ENCODE results near the gene NTM.

Gene NTM

DNA sequence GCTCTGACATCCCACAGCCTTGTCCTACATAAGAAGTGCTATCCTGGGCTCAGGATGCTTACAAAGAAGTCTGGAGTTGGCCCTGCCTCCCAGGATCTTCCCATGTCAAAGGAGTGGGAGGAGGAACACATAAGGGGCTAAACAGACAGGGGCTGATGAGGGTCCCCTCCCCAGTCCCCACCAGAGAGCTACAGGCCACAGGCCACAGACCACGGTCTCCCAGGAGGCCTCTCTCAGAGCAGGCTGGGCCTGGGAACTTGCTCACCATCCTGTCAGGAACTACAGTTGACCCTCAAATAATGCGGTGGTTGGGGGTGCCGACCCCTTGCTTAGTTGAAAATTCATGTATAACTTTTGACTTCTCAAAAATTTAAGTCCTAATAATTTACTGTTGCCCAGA, 315.5 kb downstream of the NTM start:
- H3K9ac ChIP-seq (ENCODE audit: low read length), result no peak overlapping the region
- H3K36me3 ChIP-seq (ENCODE audit: insufficient read depth, low read length), result no peaks in the 10 kb centered on the region
- H3K4me1 ChIP-seq (ENCODE audit: insufficient read depth, low read length), result peaks cover 8% of the 10 kb centered on the region
- H3K4me3 ChIP-seq (ENCODE audit: low read depth in 1 of 2, low read length in 2 of 2), result no peak overlapping the region
- H3K9me3 ChIP-seq (ENCODE audit: low read length), result no peaks in the 10 kb centered on the region
- no peak overlapping the region for H3K27ac ChIP-seq (ENCODE audit: low read depth, low read length)
- H3K27me3 ChIP-seq (ENCODE audit: control insufficient read depth in 1 of 2, insufficient read depth in 2 of 2, low read length in 2 of 2), result peaks cover 0 to 5% of the 10 kb centered on the region in 2 donors

DNA sequence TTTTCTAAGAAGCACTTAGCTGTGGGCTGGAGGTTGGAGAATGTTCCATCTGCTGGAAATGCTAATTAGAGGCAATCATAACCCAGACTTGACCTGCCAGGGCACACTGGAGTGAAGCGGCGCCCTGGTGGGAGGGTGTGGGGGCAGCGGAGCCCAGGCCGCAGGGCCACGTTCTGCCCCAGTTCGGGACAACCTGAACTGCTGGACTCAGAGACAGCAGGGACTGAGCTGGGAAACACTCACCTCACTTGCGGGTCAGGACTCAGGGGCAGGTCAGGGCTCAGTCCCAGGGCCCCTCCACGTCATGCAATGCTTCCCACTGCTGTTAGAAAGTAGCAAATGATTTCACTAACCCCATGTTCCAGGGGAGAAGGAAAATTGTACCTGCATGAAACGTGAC, 316.4 kb downstream of the NTM start:
- Histone ChIP-seq H3K9ac (ENCODE audit: low read length) (no peak overlapping the region), H3K4me1 (ENCODE audit: insufficient read depth, low read length) (peaks cover 8% of the 10 kb centered on the region), H3K27ac (ENCODE audit: low read depth, low read length) (no peak overlapping the region), H3K36me3 (ENCODE audit: insufficient read depth, low read length) (no peaks in the 10 kb centered on the region), H3K9me3 (ENCODE audit: low read length) (no peaks in the 10 kb centered on the region), H3K4me3 (ENCODE audit: low read depth in 1 of 2, low read length in 2 of 2) (no peak overlapping the region), H3K27me3 (ENCODE audit: control insufficient read depth in 1 of 2, insufficient read depth in 2 of 2, low read length in 2 of 2) (peaks cover 0 to 10% of the 10 kb centered on the region in 2 donors)

DNA sequence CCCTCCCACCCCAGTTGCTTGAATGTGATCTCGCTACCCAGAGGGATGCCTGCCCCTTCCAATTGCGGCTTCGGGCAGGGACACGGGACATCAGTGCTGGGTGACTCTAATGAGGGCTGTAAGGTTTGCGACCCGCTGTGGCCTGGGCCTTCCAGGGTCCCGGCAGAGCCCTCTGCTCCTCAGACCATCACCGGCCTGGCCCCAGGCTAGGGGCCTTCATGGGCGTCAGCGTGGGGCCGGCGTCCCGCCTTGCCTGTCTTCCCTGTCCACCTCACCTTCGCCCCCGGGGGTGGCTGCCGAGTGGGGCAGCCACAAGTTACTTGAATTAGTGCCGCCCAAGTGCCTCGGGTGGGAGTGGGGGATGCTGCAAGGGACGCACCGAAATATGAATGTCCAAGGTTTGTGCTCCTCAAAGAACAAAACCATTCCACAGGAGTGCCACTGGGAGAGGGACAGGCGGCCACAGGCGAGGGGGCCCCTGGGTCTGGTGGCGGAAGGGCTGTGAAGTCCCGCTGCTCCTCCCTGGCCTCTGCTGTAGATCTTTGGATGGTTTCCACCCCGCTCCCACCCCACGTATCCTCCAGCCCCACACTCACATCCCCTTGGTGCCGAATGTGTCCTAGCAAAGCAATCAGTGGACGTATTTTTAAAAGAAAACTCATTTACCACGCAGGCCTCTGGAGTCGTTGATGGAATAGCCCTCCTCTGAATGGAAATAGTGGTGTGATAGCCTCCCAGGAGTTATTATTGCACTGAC, 317.1 kb downstream of the NTM start:
- Histone ChIP-seq H3K27ac (ENCODE audit: low read depth, low read length) (no peak overlapping the region), H3K36me3 (ENCODE audit: insufficient read depth, low read length) (no peaks in the 10 kb centered on the region), H3K9me3 (ENCODE audit: low read length) (no peaks in the 10 kb centered on the region), H3K9ac (ENCODE audit: low read length) (no peak overlapping the region), H3K27me3 (ENCODE audit: control insufficient read depth in 1 of 2, insufficient read depth in 2 of 2, low read length in 2 of 2) (peaks cover 0 to 15% of the 10 kb centered on the region in 2 donors), H3K4me3 (ENCODE audit: low read depth in 1 of 2, low read length in 2 of 2) (no peak overlapping the region), H3K4me1 (ENCODE audit: insufficient read depth, low read length) (peaks cover 8% of the 10 kb centered on the region)

DNA sequence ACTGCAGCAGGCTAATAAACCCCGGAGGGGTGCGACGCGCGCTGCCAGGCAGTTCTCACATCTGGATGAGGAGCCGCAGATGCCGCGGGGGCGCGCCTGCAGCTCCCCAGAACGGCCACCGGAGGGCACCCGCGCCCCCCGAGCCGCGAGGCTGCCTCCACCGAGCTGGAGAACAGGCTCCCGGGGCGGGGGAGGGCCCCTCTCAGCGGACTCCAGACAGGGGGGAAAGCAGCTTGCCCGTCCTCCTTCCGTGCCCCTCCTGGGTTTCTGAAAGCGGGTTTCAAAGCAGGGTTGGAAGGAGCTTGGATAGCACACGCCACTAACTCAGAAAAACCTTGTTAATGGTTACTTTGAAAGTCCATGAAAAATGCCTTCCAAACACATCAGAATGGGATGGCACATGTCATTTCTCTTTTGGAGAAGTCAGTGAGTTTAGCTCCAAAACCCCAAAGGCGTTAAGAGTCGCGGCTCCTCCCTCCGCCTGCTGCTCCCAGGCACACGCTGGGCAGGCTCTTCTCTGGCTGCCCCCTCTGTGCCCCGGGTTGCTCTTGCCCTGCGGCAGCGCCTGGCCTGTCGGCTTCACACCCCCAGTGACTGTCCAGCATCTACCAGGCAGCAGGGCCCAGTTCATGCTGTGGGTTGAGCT, 317.8 kb downstream of the NTM start:
- Histone ChIP-seq H3K36me3 (ENCODE audit: insufficient read depth, low read length) (no peaks in the 10 kb centered on the region), H3K27me3 (ENCODE audit: control insufficient read depth in 1 of 2, insufficient read depth in 2 of 2, low read length in 2 of 2) (peaks cover 0 to 15% of the 10 kb centered on the region in 2 donors), H3K9me3 (ENCODE audit: low read length) (no peaks in the 10 kb centered on the region), H3K4me3 (ENCODE audit: low read depth in 1 of 2, low read length in 2 of 2) (peak overlapping the region in 1 of 2 donors; percentile 41), H3K27ac (ENCODE audit: low read depth, low read length) (no peak overlapping the region), H3K9ac (ENCODE audit: low read length) (peak overlapping the region; percentile 21), H3K4me1 (ENCODE audit: insufficient read depth, low read length) (peaks cover 8% of the 10 kb centered on the region)

DNA sequence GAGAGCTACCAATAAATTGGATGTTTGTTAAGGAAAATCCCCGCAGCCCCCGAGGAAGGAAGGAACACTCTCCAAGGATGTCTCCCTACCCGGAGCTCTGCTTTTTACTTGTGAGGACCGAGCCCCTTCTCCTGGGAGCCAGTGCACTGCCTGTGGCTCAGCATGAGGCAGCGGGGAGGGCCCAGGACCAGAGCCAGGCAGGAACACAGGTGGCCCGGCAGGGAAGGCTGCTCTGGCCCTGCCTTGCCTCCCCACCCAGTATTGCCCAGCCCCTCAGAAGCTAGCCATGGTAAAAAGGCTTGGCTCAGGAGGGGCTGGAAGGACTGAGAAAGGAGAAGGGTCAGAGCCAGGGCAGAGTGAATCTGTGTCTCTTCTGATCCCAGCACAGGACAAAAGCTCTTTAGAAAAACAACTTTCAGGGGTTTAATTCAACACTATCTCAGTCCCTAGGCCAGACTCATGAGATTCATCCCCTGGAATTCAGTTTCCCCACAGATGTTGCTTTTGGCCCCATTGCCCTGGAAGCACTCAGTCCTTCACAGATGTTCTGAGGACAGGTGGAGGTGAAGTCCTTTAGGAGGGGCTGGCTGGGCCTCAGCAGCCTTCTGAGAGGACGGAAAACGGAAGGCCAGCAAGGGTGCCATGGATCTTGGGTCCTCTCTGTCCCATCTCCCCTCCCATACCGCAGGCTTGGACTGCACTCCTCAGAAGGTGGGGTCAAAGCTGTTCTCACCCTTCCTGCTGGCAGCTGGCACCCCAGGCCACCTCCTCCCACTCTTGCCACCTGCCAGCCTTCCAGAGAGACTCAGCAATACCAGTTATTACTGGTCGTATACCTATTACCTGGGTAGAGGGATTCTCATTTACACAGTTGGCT, 318.9 kb downstream of the NTM start:
- no peaks in the 10 kb centered on the region for H3K36me3 ChIP-seq (ENCODE audit: insufficient read depth, low read length)
- no peak overlapping the region for H3K4me3 ChIP-seq (ENCODE audit: low read depth in 1 of 2, low read length in 2 of 2)
- H3K9ac ChIP-seq (ENCODE audit: low read length), result no peak overlapping the region
- no peaks in the 10 kb centered on the region for H3K9me3 ChIP-seq (ENCODE audit: low read length)
- H3K27me3 ChIP-seq (ENCODE audit: control insufficient read depth in 1 of 2, insufficient read depth in 2 of 2, low read length in 2 of 2), result peaks cover 0 to 15% of the 10 kb centered on the region in 2 donors
- H3K4me1 ChIP-seq (ENCODE audit: insufficient read depth, low read length), result peaks cover 8% of the 10 kb centered on the region
- no peak overlapping the region for H3K27ac ChIP-seq (ENCODE audit: low read depth, low read length)

DNA sequence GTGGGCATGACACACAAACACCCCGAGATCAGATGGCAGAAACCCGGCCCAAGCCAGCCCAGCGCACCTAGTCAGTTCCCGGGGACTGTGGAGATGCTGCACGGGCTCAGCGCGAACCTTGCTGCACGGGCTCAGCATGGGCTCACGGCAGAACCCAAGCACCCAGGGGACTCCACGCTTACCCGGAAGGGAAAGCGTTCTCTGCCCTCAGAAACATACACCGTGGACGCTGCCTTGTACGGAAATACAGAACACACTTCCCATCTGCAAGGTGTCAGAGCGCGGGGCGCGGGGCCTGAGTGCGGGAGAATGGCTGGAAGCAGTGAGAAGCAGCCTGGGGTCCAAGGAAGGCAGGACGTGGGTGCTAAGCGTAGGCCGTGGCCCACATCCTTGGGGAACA, 319.9 kb downstream of the NTM start:
- Histone ChIP-seq H3K4me1 (ENCODE audit: insufficient read depth, low read length) (peaks cover 8% of the 10 kb centered on the region), H3K9ac (ENCODE audit: low read length) (no peak overlapping the region), H3K9me3 (ENCODE audit: low read length) (no peaks in the 10 kb centered on the region), H3K27ac (ENCODE audit: low read depth, low read length) (no peak overlapping the region), H3K27me3 (ENCODE audit: control insufficient read depth in 1 of 2, insufficient read depth in 2 of 2, low read length in 2 of 2) (peaks cover 0 to 12% of the 10 kb centered on the region in 2 donors), H3K4me3 (ENCODE audit: low read depth in 1 of 2, low read length in 2 of 2) (no peak overlapping the region), H3K36me3 (ENCODE audit: insufficient read depth, low read length) (no peaks in the 10 kb centered on the region)

DNA sequence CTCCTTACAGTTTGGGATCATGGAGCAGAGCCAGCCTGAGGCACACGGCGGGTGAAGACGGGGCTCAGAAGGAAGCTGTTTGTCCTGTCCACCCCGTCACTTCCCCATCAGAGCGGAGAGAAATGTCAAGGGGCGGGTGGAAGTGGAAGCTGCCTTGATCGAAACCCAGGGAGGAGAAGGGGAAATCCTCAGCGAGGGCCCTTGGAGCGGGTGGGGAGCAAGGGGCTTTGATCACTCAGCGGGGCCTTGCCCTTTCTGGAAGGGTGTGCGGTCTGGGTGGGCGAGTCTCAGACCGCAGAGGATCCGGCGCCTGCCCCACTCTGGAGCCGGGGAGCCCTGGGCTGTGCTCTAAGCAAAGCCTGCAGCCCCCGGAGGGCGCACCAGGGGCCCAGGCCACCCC, 320.4 kb downstream of the NTM start:
- H3K9me3 ChIP-seq (ENCODE audit: low read length), result no peaks in the 10 kb centered on the region
- no peak overlapping the region for H3K27ac ChIP-seq (ENCODE audit: low read depth, low read length)
- H3K36me3 ChIP-seq (ENCODE audit: insufficient read depth, low read length), result no peaks in the 10 kb centered on the region
- no peak overlapping the region for H3K4me3 ChIP-seq (ENCODE audit: low read depth in 1 of 2, low read length in 2 of 2)
- H3K27me3 ChIP-seq (ENCODE audit: control insufficient read depth in 1 of 2, insufficient read depth in 2 of 2, low read length in 2 of 2), result peaks cover 0 to 16% of the 10 kb centered on the region in 2 donors
- no peak overlapping the region for H3K9ac ChIP-seq (ENCODE audit: low read length)
- H3K4me1 ChIP-seq (ENCODE audit: insufficient read depth, low read length), result peaks cover 8% of the 10 kb centered on the region

DNA sequence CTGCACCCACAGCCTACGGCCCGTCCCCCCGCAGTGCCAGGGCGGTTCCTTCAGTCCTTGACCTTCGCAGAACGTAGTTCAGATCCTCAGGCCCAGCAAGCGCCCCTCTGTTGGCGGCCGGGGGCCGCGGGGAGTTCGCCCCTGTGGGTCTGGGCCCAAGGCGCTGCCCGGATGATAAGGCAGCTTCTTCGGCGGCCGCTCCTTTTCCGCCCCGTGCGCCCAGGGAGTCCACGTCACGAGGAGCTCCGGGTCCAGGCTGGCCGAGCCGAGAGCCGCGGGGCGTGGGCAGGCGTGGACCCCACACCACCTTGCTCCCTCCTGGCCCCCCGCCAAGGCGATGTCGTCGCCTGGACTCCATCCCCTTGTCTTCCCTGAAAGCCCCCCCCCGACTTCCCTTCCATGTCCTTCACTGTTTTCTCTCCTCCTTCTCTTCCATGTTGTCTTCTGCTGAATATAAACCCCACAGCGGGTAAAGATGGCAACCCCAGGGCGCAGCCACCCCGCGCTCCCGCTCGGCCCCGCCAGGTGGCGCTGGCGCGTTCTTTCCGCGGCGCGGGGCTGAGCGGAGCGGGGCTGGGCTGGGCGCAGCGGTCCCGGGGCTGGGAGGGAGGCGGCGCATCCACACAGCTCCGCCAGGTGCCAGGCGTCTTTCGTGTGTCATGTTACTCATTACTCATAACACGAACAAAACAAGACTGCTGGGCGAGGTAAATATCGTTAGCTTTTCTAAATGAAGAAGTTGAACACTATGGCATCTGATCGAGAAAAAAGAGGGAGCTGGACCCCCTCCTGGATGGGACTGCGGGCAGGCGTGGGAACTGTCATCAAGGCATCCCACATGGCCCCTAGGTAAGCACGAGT, 321.0 kb downstream of the NTM start:
- Histone ChIP-seq H3K9ac (ENCODE audit: low read length) (no peak overlapping the region), H3K9me3 (ENCODE audit: low read length) (no peaks in the 10 kb centered on the region), H3K36me3 (ENCODE audit: insufficient read depth, low read length) (no peaks in the 10 kb centered on the region), H3K4me3 (ENCODE audit: low read depth in 1 of 2, low read length in 2 of 2) (no peak overlapping the region), H3K27me3 (ENCODE audit: control insufficient read depth in 1 of 2, insufficient read depth in 2 of 2, low read length in 2 of 2) (peaks cover 0 to 19% of the 10 kb centered on the region in 2 donors), H3K4me1 (ENCODE audit: insufficient read depth, low read length) (peaks cover 8% of the 10 kb centered on the region), H3K27ac (ENCODE audit: low read depth, low read length) (no peak overlapping the region)

DNA sequence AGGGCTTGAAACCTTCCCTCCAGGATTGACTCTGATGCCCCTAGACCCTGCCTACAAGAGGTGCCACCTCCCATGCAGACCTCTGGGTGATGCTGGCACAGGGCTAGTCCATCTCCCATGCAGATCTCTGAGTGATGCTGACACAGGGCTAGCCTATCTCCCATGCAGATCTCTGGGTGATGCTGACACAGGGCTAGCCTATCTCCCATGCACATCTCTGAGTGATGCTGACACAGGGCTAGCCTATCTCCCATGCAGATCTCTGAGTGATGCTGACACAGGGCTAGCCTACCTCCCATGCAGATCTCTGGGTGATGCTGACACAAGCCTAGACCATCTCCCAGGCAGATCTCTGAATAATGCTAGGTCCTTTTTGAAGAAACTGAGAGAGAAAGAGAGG, 321.7 kb downstream of the NTM start:
- Histone ChIP-seq H3K27ac (ENCODE audit: low read depth, low read length) (no peak overlapping the region), H3K27me3 (ENCODE audit: control insufficient read depth in 1 of 2, insufficient read depth in 2 of 2, low read length in 2 of 2) (peaks cover 0 to 19% of the 10 kb centered on the region in 2 donors), H3K9ac (ENCODE audit: low read length) (no peak overlapping the region), H3K9me3 (ENCODE audit: low read length) (no peaks in the 10 kb centered on the region), H3K4me1 (ENCODE audit: insufficient read depth, low read length) (peaks cover 8% of the 10 kb centered on the region), H3K4me3 (ENCODE audit: low read depth in 1 of 2, low read length in 2 of 2) (no peak overlapping the region), H3K36me3 (ENCODE audit: insufficient read depth, low read length) (no peaks in the 10 kb centered on the region)

DNA sequence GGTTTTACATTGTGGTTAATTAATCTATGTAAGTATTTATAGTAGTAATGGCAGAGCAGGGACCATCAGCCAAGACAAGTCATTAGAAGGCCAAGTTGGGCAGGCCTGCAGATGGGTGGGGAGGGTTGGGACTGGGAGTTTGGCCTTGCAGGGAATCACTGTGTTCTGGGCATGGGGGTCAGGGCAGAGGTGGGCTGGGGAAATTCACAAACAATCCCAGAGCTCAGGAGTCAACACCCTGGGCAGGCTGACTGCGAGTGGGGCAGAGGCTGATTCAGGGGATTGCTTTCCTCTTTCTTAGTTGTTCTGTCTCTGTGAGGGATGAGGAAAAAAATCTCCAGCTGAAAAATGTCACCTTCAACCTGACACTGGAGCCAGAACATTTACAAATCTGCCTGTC, 322.5 kb downstream of the NTM start:
- peaks cover 8% of the 10 kb centered on the region for H3K4me1 ChIP-seq (ENCODE audit: insufficient read depth, low read length)
- peaks cover 0 to 19% of the 10 kb centered on the region in 2 donors for H3K27me3 ChIP-seq (ENCODE audit: control insufficient read depth in 1 of 2, insufficient read depth in 2 of 2, low read length in 2 of 2)

More for the DNA sequence above, 322.5 kb downstream of the NTM start:
- Histone ChIP-seq H3K36me3 (ENCODE audit: insufficient read depth, low read length) (no peaks in the 10 kb centered on the region), H3K9ac (ENCODE audit: low read length) (no peak overlapping the region), H3K27ac (ENCODE audit: low read depth, low read length) (no peak overlapping the region), H3K4me3 (ENCODE audit: low read depth in 1 of 2, low read length in 2 of 2) (no peak overlapping the region), H3K9me3 (ENCODE audit: low read length) (no peaks in the 10 kb centered on the region)
